Activated T-helper 1 cell treated with anti-CD3 and anti-CD28 coated beads, Interleukin-2, amount 50 U/mL, for 16 hours (primary cell): ENCODE results near the gene SCAMP3.
A peak's percentile ranks its signal among the peaks of the same experiment; 100 is the strongest.
"Not testable (repeated sequence)": the region's sequence is repeated elsewhere in the genome, so short reads cannot be mapped to it uniquely, and the experiment has no call there.

Source experiments
- DNase-seq, 2 donors: peaks; one replicate each; pipeline ENCODE4 v3.0.0-alpha.2; 2020; ENCODE audit warnings: low read depth in 1 of 2, low spot score in 1 of 2

SCAMP3 gene

DNA sequence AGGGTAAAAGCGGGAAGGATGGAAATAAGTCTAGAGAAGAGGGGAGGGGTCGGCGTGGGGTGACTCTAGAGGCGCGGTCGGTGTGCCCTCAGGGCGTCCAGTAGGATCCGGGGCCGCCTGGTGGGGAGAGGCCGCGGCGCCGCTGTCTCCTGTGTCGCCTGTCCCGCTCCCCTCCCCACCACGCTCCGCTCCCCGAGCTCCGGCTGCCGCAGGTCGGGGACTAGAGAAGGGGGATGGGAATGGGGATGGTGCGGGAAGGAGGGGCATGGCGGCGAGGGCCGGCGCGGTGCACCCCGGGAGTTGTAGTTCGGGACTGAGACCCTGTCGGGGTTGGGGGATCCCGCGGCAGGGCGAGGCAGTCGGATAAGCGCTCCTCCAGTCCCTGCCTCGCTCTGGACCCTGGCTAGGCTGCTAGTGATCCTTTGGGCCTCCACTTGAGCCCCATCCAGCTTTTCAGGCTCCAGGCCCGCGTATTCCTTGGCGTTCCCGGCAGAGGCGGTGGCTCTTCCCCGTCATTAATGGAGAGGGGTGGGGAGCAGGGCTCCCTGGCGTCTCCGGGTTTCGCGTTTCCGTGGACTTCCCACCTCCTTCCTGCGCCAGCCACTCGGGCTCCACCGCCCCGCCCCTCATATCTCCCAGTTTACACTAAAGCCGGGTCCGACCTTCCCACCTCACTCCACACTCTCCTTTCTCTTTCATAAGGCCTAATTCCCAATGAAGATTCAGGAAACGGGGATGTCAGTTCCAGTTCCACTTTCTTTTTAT lies 6.7 kb downstream of the SCAMP3 start, which contains the start of gene ENTREP3:
Gene ENTREP3, minus strand, starts transcription at position 241 of the 765 bp plus-strand sequence. CDS start 606 bp downstream, outside the sequence.
- DNase-seq = peak; percentile 39 to 65

DNA sequence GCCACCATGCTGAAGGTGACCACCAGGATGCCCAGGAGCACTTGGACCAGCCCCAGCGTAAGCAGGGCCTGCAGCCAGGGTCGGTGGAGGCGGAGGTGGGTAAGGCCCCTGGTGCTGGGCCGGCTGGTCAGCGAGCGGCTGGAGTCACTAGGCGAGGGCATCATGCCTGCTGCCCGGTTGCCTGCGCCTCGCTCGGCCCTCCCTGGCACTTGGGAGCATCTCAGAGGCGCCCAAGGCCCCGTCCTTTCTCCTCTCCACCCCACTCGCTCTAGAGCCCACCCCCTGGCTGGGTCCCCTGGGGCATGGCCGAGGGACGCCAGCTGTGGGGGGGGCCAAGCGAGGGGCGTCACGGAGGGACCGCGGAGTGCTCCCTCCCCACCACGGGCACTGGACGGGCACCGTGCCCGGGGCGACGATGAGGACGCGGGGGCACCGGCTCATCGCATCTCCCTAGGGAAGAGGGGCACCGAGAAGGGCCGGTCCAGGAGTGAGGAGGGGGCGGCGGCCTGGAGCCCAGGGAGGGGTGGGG lies 7.4 kb downstream of the SCAMP3 start:
- DNase-seq = no peak

DNA sequence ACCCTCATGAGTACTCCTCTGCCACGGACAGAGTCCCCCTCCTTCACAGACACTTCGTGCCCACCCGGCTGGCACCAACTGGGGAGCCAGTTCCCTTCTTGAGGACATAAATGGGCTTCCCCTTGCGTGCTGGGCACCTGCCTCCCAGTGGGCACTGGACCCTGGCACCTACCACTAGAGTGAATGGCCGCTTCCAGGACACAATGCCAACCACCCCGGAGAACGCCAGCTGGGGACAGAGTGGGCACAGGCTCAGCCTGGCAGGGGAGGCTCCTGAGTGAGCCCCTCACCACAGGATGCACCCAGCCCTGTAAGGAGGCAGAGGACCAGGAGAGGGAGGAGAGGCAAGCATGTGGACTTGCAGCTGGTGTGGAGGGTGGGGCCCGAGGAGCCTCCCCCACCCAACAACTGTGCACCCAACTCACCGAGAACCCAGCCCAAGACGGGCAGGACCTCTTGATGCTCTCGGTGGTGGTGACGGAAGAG lies 7.9 kb downstream of the SCAMP3 start:
- no peak for DNase-seq

DNA sequence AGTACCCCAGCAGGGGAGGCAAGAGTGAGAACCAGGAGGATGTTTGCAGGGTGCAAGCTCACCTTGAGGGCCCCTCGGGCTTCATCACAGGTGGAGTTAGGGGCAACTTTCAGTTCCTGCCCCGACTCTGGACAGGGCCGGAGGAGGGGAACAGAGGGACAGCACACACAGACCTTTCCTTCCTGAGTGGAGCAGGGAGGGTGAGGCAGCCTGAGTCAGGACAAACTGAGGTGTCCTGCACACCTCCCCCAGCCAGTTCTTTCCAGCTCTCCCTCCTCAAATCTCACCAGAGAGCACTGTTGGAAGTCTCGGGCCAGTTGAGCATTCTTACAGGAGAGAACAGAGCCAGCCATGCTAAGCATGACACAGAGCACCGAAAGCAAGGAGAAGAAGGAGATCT lies 8.4 kb downstream of the SCAMP3 start:
- DNase-seq = no peak

DNA sequence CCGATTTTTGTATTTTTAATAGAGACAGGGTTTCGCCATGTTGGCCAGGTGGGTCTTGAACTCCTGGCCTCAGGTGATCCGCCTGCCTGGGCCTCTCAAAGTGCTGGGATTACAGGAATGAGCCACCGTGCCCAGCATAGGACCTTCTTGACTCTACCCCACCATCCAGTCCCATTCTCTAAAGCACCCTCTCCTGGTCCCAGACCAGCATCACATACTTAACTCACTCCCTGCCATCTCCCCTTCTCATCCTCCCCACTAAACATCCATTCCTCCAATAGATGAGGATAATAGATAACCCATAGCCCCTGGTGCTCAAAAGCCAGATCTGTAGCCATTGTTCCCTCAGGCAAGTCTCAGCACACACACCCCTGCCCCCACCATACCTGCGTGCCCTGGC lies 9.0 kb downstream of the SCAMP3 start:
- DNase-seq = no peak

DNA sequence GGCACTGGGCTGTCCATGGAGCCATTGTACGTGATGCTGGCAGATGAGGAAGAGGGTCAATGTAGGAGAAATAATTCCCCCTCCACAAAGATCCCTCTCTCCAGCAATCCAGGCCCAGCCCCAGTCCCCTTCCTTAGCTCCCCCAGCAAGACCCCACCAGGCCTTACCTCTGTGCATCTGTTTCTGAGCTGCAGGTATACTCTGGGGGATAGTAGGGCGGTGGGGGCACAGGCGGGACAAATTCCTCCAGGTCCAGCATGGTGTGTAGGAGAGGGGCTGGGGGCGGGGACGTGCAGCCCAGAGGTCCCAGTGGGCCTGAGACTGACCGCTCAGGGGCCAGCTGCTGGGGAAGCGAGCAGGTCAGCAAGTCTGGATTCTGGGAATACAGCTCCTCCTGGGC lies 10.6 kb downstream of the SCAMP3 start:
- no peak for DNase-seq

DNA sequence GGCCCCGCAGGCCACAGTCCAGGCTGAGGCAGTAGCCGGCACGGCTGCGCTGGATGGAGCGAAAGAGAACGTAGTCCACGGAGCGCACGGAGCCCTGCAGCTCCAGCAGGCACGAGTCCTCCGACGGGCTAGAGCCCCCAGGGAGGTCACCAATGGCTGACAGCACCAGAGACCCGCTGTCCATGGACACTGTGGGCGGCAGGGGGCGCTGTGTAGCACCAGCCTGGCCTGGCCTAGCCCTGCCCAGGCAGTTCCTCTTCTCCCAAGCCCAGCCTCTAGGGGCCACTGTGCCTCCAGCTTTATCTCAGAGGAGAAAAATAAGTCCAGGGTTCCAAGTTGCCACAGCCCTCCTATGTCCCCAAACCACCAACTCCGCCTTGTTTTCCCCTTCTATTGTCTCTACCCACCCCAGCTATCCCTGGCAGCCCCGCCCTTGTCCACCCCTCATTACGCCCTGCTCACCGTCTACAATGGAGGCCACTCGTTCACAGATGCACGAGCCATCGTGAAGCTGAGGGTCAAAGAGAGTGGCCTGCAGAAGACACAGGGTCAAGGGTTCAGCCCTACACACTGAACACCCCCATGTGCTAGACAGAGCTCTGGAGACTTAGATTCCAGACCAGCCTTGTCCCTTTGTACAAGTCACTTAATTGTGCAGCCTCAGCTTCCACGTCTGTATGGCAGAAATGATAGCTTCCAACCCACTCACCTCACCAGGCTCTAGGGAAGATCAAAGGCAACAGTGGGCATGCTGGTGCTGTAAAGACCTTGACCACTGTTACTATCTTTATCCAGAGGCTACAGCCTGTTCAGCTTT lies 11.3 kb downstream of the SCAMP3 start:
- DNase-seq = peak; percentile 95 to 96

DNA sequence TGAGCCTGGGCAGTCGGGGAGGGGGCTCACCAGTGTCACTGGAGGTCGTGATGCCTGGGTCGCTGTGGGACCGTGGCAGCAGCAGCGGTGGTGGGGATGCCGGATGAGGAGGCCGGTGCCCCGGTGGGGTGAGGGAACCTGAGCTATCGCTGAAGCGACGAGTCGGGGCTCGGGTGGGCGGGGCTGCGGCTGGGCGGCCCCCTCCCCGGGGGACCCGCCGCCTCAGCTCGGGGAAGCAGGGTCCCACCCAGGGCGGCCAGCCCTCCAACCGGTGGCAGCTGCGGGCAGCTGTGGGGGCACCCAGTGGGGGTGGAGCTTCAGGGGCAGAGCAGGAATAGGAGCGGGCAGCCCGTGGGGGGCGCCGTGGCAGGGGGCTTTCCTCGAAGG lies 11.9 kb downstream of the SCAMP3 start:
- no peak for DNase-seq

DNA sequence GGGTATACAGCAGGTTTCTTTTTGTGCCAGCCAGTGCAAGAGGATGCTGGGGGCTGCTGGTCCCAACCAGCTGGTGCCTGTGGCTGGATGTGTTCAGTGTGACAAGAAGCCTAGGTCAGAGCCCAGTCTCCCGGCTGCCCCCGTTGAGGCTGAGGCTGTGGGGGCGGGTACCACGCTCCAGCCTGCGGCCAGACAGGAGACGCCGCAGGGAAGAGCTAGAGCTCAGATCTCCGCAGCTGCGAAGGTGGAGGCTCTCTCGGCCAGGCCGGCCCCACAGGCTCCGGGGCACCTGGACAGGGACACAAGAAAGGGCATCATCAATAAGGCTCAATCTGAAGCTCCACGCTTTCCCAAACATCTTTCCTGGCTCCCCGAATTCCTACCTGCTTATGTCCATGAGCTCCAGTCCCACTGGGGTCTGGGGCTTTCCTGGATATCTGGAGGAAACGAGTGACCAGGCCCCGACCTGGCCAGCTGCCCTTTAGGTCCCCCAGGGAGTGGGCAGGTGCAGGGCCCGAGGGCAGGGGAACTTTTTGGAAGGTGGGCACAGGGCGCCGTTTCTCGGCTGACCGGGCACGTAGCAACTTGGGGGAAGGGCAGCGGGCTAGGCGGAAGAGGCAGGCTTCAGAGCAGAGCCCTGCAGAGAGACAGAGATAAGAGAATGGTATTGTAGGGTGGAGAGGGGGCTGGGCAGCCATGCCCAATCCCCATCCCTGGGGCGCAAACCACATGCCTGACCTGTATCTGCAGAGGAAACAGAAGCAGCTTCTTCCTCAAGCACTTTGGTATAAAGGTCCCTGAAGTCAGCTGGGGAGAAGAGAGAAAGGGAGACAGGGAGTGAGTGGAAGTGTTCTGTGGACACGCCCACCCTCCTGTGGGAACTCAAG lies 14.2 kb downstream of the SCAMP3 start:
- DNase-seq = no peak

DNA sequence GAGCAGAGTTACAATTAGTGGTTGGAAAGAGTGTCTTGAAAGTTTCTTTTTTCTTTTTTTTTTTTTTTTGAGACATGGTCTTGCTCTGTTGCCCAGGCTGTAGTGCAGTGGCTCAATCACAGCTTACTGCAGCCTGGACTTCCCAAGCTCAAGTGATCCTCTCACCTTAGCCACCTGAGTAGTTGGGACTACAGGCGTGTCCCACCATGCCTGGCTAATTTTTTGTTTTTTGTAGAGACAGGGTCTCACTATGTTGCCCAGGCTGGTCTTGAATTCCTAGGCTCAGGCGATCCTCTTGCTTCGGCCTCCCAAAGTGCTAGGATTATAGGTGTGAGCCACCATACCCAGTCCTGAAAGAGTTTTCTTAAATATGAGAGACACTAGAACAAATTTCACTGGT lies 15.4 kb downstream of the SCAMP3 start:
- not testable (repeated sequence) for DNase-seq

DNA sequence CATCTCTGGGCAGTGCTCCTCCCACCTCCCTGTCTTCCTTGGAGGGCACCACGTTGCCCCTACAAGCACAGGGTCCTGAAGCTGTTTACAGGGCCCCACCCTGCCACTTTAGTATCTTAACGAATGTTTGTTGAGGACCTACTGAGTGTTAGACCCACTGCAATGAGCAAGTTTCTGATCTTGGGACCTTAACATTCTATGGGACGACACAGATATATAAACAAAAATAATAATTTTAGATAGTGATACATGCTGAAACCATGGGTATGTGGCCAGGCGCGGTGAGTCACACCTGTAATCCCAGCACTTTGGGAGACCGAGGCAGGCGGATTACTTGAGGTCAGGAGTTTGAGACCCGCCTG lies 17.0 kb downstream of the SCAMP3 start:
- DNase-seq = no peak

DNA sequence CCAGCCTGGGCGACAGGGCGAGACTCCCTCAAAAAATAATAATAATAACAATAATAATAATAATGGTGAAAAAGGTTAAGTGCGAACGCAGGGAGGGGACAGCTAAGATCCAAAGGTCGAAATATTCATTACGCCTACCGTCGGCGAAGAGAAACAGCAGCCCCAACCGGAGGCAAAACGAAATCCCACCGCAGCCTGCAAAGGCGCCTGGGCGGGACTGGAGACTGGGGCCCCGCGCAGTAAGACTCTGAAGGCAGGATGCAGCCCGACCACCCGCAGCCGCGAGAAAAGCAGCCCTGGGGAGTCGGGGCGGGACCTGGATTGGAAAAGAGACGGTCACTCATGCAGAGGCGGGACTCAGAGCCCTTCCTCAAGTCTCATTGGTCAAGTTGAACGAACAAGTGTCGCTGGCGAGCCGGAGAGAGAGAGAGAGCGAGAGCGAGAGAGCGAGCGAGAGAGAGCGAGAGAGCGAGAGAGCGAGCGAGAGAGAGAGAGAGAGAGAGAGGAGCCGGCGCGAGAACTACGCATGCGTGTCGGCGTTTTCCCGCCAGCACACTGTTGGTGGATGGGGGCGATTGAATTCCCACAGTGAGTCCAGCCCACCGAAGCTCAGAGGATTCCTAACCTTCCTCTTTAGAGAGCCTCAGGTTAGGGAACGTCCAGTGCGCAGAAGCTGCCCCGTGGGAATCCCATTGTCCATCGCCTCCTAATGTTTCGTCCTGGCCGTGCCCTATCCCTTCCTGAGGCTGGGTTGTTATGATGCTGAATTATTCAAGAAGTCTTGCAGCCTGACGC lies 17.6 kb downstream of the SCAMP3 start:
- DNase-seq = peak; percentile 80 to 83

DNA sequence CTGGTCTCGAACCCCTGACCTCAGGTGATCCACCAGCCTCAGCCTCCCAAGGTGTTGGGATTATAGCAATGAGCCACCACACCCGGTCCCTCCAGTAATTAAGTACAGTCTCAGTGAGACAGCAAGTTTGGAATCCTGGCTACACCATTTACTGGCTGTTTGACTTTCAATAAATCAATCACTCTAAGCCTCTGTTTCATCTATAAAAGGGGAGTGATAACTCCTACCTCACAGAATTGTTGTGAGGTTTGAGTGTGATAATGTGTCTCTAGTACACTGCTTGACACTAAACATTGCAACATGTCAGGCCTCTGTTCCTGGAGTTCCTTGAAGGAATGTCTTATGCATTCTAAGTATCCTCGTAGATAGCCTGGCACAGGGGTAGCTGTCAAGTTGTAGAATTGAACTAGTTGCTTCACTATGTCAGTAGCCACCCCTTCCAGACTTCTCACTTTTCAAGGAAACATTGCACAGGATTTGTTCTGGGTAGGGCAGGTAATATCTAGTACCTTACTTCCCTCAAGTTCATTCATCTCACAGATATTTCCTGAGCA lies 19.3 kb downstream of the SCAMP3 start:
- DNase-seq = no peak

DNA sequence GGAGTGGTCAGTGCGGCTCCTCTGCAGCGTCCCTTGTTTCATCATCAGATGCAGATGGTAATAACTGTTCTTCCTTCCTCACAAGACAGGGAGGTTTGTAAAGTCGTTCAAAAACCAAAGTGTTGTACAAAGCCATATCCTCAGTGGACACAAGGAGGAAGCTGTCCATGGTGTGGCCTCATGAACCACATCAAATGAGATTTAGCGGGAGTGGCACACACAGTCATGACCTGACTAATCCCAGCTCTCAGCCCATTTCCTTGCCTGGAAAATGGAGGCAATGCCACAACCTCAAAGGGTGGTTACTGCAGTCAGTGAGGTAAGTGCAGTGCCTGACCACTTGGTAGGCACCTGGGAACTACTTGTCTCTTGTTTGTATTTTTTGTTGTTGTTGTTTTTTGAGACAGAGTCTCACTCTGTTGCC lies 20.3 kb downstream of the SCAMP3 start:
- DNase-seq = no peak

DNA sequence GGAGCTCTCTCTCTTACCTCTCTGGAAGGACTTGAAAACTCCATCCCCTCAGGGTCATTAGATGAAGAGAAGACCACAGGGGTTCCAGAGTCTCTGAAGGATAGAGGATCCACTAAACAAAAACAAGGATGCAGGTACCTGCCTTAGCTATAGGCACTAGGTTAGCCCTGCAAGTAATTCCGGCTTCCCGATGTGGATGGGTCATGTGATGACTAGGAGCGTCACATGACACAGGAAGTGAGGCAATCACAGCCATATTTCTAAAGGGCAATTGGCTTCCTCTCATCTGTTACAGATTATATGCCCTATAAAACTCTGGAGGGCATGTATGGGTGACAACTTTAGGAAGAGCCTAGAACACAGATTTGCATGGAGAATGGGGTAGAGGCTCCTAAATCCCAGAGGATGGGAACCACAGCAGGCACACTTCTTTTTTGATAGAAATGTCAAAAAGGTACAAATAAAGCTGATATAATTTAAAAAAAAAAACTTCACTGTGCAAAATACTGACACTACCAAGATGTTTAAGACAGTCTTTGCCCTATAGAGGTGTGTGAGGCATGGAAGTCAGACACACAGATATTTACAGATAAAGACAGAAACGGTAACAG lies 21.0 kb downstream of the SCAMP3 start:
- peak; percentile 32 to 44 for DNase-seq

DNA sequence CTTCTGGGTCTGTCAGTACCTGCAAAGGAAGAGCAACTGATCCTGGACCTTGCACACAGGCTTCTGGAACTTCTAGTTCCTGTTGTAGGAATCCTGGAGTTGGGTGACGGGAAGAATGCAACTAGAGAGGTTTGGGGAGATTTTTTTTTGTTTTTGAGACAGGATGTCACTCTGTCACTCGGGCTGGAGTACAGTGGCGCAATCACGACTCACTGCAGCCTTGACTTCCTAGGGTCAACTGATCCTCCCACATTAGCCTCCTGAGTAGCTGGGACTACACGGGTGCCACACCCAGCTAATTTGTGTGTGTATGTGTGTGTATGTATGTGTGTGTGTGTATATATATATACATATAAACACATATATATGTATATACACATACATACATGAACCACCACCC lies 25.7 kb downstream of the SCAMP3 start:
- no peak for DNase-seq

DNA sequence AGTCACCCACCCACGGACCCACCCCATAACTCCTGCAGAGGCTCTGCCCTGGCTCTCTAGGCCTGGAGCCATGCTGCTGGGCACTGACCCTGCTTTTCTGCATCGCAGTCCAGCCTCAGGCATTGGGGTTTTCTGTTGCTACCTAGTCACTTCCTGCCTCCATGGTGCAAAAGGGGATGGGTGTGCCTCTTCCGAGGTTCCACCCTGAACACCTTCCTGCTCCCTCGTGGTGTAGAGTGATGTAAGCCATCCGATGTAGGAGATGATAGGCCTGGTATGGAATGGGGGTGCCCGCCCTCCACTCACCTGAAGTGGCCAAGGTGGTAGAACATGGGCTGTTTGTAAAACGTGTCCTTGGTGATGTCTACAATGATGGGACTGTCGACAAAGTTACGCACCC lies 26.8 kb downstream of the SCAMP3 start:
- DNase-seq = not testable (repeated sequence)

DNA sequence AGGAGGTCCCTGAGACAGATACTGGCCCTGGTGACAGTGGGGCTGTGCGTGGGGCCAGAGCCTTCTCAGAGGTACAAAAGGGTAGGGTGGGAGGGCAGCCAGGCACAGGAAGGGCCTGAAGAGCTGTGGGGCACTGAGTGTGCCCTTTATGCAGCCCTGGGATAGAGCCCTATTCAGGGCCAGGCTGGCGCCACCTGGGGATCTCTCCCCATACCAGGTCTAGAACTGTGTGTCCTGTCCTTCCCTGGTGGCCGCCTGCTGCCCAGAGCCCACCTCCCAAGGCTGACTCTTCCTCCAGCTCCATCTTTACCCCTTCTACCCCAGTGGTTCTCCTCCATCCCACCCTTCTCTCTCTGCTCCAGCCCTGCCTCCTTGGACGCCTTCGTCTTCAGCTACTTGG lies 28.7 kb downstream of the SCAMP3 start:
- DNase-seq = not testable (repeated sequence)
